Astrocyte of the cerebellum (primary cell): ENCODE results near the gene HOGA1.

Experiments
- DNase-seq: peaks from one replicate; pipeline ENCODE4 v3.0.0-alpha.2; 2011; ENCODE audit warnings: low read depth
- H3K4me3 ChIP-seq: 2 replicates; pipeline ENCODE4 v1.5.1; 2011; ENCODE audit warnings: mild to moderate bottlenecking, low read depth, low read length, moderate library complexity
- in situ Hi-C: cut with HindIII; loops from 2 replicates; pipeline ENCODE4 v1.10.0; 2017; ENCODE audit warnings: low sequenced_read_pairs
- TF ChIP-seq, protein P1 (sequence below): IDR thresholded peaks from 2 replicates; pipeline ENCODE4 v1.5.1; 2012; ENCODE audit warnings: low read length, low read depth, moderate library complexity, mild to moderate bottlenecking; ENCODE audit errors: missing control alignments

Gene HOGA1

DNA sequence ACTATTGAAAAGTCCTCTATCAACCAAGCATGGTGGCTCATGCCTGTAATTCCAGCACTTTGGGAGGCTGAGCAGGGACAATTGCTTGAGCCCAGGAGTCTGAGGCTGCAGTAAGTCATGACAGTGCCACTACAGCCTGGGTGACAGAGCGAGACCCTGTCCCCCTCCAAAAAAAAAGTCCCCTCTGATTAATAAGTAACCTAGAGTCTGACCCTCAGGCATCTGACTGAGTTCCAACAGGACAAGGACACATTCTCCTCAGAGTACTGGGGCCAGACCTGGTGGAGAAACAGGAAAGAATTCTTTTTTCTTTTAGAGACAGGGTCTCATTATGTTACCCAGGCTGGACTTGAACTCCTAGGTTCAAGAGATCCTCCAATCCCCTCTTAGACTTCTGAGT is 39.1 kb downstream of the HOGA1 start:
- in situ Hi-C loops = no loop called here
- H3K4me3 ChIP-seq = no peak overlapping the region
- no peak for DNase-seq
- TF ChIP-seq, protein P1, sequence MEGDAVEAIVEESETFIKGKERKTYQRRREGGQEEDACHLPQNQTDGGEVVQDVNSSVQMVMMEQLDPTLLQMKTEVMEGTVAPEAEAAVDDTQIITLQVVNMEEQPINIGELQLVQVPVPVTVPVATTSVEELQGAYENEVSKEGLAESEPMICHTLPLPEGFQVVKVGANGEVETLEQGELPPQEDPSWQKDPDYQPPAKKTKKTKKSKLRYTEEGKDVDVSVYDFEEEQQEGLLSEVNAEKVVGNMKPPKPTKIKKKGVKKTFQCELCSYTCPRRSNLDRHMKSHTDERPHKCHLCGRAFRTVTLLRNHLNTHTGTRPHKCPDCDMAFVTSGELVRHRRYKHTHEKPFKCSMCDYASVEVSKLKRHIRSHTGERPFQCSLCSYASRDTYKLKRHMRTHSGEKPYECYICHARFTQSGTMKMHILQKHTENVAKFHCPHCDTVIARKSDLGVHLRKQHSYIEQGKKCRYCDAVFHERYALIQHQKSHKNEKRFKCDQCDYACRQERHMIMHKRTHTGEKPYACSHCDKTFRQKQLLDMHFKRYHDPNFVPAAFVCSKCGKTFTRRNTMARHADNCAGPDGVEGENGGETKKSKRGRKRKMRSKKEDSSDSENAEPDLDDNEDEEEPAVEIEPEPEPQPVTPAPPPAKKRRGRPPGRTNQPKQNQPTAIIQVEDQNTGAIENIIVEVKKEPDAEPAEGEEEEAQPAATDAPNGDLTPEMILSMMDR = no peak

GRCh38 chr10:97627731-97628130 is 43.5 kb downstream of the HOGA1 start:
- DNase-seq = no peak
- H3K4me3 ChIP-seq = no peak overlapping the region
- TF ChIP-seq, protein P1 = no peak
- in situ Hi-C loops = no loop called here

DNA sequence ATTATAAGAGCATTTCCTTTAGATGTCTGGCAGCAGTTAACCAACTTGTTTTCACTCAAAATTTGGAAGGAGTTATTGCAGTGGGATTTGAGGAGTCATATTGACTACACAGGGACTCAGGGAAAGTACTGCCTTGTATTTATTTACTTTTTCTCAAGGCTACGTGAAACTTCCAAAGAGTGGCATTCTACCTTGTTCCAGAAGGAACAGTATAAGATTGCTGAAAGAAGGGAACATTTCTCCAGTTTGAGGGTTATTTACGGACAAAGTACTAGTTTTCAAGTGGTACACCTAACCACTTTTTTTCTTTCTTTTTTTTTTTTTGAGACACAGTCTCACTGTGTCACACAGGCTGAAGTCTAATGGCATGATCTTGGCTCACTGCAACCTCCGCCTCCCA is 44.0 kb downstream of the HOGA1 start:
- in situ Hi-C loops = no loop called here
- TF ChIP-seq, protein P1 = no peak
- DNase-seq = no peak
- no peak overlapping the region for H3K4me3 ChIP-seq

DNA sequence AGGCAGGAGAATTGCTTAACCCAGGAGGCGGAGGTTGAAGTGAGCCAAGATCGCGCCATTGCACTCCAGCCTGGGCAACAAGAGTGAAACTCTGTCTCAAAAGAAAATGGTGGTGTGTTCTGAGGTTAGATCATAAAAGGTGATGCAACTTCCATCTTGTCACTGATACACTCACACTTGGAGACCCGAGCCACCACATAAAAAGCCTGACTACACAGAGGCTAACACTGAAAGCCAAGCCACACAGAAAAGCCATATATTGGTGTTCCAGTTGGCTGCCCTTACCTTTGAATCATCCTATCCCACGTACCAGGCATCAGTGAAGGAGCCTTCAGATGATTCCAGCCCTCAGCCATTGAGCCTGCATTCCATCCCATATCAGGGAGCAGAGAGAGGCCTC is 45.1 kb downstream of the HOGA1 start:
- DNase-seq = no peak
- TF ChIP-seq, protein P1 = no peak
- H3K4me3 ChIP-seq = no peak overlapping the region
- in situ Hi-C loops = no loop called here

GRCh38 chr10:97631098-97631497 is 46.9 kb downstream of the HOGA1 start:
- DNase-seq = no peak
- TF ChIP-seq, protein P1 = no peak
- no peak overlapping the region for H3K4me3 ChIP-seq
- in situ Hi-C loops = no loop called here

DNA sequence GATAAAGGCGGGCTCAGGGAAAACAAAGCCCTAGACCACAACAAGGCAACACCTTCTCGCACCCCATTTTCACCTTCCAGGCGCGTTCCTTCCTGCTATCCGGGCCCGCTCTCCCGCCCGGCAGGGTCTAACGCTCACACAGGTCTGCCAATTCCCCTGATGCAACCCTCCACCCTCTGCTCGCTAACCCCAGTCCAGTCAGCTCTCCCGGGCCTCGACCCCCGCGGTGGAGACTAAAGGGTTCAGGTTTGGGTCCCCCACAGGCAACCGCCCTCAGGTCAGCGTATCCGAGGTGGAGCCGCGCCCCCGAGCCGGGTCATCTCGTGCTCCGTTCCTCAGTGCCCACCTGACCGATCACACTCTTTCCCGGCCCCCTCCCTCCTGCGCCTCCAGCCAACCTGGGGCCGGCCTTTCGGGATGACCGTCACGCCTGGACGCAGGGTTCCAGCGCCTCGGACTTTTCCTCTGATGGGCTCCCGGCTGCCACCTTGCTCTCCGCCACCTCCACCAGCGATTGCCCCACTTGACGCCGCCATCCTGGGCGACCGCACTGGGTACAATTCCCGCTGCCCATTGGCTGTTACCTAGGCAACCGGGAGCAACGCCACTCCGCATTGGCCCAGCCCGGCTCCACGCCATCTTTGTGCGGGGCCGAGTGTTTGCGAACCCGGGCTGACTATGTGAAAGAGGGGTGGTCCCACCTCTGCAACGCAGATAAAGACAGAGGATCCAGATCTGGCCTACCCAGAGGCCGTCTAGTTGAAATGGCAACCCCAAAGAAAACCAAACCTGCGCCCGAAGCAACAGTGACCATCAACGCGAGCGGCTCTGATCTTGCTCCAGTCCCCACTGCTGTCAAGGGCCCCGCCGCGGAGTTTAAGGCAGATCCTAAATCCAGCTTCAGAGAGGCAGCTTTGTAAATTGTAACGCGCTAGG is 49.0 kb downstream of the HOGA1 start, which contains the start of gene MORN4:
TSS of gene MORN4 (minus strand) at position 552 of the 936 bp plus-strand sequence. CDS start 13,847 bp downstream, outside the sequence.
- TF ChIP-seq, protein P1 = no peak
- DNase-seq = peak; percentile 77
- peak within 1 kb of the TSS; percentile 89 for H3K4me3 ChIP-seq
- in situ Hi-C loops = no loop called here
